AG10803 (cell line): Measurements from ENCODE around the gene MUL1.
A peak's percentile ranks its signal among the peaks of the same experiment; 100 is the strongest.

Experiments
- DNase-seq: peaks from one replicate; pipeline ENCODE4 v3.0.0; 2010; ENCODE audit warnings: low read depth
- H3K4me3 ChIP-seq: 2 replicates; pipeline ENCODE4 v1.5.1; 2011; ENCODE audit warnings: mild to moderate bottlenecking, low read length, control low read depth
- TF ChIP-seq, protein P1 (sequence below): conservative IDR thresholded peaks from 2 replicates; pipeline ENCODE4 v1.5.1; 2011; ENCODE audit warnings: mild to moderate bottlenecking, low read length, control low read depth, inconsistent platforms

Gene MUL1

DNA sequence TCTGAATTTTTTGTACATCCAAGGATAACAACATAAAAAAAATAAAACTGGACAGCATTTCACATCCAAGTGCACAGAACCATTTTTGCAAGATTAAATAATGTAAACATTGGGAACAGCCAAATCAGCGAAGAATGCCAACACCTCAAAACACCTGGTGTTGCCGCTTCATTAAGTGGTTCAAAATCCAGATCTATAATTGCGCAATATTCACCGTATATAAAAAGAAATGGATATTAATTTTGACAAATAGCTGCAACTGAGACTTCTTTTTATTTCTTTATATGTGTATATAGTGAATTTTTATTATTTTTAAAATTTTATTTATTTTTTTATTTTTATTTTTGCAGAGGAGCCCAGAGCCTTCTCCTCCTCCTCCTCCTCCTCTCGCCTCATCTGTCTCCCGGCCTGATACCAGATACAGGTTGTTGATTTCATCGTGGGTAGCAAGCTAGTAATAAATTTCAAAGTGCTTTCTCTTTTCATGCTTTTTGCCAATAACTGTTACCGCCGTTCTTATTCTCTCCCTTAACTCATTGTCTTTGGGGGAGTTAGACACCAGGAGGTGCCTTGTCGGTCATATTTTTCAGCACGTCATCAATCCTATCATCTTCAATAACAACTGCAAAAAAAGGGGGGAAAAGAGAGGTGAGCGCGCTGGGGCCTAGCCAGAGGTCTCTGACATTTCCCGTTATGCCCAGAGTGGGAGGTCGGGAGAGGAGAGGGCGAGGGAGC, 24.7 kb downstream of the MUL1 start:
- TF ChIP-seq, protein P1, sequence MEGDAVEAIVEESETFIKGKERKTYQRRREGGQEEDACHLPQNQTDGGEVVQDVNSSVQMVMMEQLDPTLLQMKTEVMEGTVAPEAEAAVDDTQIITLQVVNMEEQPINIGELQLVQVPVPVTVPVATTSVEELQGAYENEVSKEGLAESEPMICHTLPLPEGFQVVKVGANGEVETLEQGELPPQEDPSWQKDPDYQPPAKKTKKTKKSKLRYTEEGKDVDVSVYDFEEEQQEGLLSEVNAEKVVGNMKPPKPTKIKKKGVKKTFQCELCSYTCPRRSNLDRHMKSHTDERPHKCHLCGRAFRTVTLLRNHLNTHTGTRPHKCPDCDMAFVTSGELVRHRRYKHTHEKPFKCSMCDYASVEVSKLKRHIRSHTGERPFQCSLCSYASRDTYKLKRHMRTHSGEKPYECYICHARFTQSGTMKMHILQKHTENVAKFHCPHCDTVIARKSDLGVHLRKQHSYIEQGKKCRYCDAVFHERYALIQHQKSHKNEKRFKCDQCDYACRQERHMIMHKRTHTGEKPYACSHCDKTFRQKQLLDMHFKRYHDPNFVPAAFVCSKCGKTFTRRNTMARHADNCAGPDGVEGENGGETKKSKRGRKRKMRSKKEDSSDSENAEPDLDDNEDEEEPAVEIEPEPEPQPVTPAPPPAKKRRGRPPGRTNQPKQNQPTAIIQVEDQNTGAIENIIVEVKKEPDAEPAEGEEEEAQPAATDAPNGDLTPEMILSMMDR = no peak
- DNase-seq = no peak
- peak overlapping the region; percentile 80 for H3K4me3 ChIP-seq

DNA sequence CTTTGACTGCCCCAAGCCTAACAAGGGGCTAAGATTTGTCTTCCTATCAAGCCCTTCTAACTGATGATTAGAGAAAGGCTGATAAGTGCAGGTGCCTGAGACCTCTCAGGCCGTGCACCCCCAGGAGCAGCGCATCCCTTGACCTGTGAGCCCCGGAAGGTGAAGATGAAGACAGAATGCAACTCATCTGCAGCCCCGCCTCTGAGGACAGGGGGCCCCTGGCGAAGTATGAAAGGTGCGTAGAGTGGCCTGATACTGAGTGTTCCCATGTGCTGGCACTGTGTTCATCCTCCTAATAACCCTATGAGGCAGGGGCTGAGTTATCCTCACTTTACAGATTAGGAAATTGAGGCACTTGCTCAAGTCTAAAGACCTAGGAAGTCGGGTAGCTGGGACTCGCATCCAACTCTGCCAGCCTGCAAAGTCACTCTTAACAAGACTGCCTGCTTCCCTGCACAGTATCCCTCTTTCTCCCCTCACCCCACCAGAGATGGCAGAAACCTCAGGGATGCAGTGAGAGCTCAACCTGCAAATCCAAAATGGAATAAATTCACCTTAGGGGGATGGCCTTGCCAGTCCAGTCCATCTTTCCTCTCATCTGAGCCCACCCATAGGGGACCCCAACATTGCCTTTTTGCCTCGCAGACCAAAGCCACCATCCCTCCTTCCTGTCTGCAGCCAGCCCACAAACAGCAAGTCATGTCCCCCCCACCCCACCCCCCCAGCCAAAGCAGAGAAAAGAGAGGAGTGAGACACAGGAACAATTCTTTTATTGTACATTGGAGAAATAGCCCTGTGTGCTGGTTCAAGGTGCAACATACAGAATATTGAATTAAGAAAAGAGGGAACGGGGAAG, 26.1 kb downstream of the MUL1 start:
- H3K4me3 ChIP-seq = no peak overlapping the region
- TF ChIP-seq, protein P1 = no peak
- no peak for DNase-seq

DNA sequence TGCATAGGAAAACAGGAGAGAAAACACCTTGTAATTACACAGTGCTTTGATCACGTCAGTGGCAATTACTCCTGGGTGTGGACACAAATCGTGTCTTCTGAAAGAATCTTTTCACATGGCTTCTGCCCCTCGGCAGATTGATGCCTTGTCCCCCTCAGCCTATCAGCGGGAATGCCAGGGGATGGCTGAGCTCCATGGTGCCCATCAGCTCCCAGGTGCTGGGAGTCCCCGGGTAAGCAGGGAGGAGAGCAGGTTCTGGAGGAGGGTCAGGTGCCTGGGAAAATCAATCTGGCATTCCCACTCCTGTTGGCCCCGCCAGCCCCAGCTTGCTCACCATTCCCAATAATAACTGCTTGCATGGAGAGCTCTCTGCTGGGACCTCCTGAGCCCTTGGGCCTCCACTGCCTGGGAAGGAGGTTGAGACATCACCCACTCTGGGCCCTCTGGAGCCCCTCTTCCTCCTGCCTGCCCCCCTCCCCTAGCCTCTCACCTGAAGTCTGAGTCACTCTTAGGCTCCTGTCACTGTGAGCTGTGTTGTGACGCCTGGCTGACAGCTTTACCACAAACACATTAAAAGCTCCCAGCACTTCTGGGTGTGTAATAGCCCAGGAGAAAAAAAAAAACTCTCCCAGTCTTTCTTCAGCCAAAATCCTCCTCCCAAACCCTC, 26.9 kb downstream of the MUL1 start:
- DNase-seq = no peak
- TF ChIP-seq, protein P1 = no peak
- H3K4me3 ChIP-seq = no peak overlapping the region

DNA sequence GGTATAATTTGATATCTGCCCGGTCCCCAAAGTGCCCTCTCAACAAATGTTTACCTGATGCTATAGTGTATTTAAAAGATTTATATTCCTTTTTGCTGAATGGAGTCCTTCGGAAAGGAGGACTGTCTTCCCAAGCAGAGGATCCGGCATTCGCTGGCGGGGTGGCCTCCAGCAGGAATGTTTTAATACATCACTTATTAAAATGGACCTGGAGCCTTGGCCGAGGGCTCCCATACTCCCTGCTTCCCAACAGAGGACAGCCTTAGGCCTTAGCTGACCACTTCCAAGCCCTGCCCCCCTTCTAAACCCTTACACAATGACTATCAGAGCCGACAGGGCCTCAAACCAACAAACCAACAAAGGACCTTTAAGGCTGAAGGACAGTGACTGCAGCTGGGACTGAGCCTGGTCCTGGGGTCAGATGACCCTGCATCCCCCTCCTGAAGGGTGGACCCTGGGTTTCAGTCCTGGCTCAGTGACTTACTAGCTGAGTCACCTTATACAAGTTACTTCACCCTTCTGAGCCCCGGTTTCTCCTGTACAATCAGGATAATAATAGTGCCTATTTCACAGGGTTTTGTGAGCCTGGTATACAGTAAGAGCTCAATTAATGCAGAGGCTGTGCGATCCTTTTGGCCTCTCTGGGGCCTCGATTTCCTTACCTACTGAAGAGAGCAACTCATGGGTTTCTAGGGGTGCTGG, 27.6 kb downstream of the MUL1 start:
- H3K4me3 ChIP-seq = no peak overlapping the region
- no peak for DNase-seq
- TF ChIP-seq, protein P1 = no peak

DNA sequence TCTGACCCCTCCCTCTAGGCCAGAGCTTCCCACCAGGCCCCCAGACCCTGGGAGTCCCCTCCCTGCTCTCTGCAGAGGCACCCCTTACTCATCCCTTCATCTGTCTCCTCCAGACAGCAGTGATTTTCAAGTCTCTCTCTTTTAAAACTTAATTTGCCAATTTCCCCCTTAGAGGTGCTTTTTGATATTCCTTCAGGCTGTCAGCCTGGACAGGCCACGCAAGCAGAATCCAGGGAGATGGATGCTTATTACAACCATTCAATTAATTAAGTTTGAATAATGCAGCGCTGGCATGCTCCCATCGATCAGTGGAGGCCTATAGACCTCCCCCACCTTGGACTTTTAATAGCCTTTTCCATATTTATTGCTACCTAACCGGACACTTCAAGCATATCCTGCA, 28.1 kb downstream of the MUL1 start:
- H3K4me3 ChIP-seq = no peak overlapping the region
- DNase-seq = no peak
- TF ChIP-seq, protein P1 = no peak

DNA sequence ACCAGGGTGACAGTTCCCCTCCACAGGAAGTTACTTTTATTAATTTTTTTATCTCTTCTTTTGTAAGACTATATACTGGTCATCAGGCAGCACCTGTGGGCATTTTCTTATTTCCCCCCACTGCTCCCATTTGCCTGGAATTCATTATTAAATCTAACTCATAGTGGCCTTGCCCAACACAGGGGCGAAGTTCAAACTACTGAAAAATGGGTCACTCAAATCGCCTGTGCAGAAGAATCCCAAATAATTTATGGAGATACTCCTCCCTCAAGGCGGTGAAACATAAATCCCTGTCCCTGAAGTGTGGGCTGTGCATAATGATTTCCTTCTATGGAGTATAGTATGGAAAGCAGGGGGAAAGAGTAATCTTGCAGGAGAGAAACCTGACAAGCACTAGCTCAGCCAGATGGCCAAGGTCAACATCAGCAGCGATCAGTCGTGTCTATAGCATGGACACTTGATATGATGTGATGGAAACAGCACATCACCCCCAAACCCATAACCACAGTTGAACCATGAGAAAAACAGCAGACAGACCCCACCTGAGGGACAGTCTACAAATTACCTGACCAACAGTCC, 29.8 kb downstream of the MUL1 start:
- H3K4me3 ChIP-seq = no peak overlapping the region
- TF ChIP-seq, protein P1 = no peak
- DNase-seq = no peak
